Left ventricle myocardium inferior (tissue), 1 donor: Measurements from ENCODE around the gene ARF1. TPM values are rescaled to one million over a fixed set of nuclear protein-coding genes. Genes with fewer than 3 reads are reported as not detected.

Source experiments
- DNase-seq: peaks from one replicate; pipeline ENCODE4 v3.0.0-alpha.2; 2020
- H3K27ac ChIP-seq: fragments of 200-600 bp; replicated peaks from 2 replicates; pipeline ENCODE4 v1.8.0; 2021
- H3K27me3 ChIP-seq: fragments of 200-600 bp; 2 replicates; pipeline ENCODE4 v1.8.0; 2021; ENCODE audit warnings: low read depth
- H3K36me3 ChIP-seq: fragments of 200-600 bp; 2 replicates; pipeline ENCODE4 v1.8.0; 2021
- H3K4me1 ChIP-seq: fragments of 200-600 bp; 2 replicates; pipeline ENCODE4 v1.8.0; 2021
- H3K4me3 ChIP-seq: fragments of 200-600 bp; 2 replicates; pipeline ENCODE4 v1.8.0; 2021; ENCODE audit warnings: mild to moderate bottlenecking, moderate library complexity
- H3K9me3 ChIP-seq: fragments of 200-600 bp; replicated peaks from 2 replicates; pipeline ENCODE4 v1.8.0; 2021
- CTCF ChIP-seq: fragments of 200-600 bp; IDR thresholded peaks from 2 replicates; pipeline ENCODE4 v1.8.0; 2021; ENCODE audit warnings: antibody characterized with exemption, mild to moderate bottlenecking, borderline replicate concordance
- intact Hi-C: fragments of 100-400 bp; cut with micrococcal nuclease; formaldehyde crosslinking; loops from one replicate; pipeline ENCODE4 v1.11.0; 2022
- total RNA-seq: library from RNA; stranded (reverse); fragmentation: NEBNext Ultra II Directional; extraction: Animal tissue kit (Norgen Biotek cat#: 25700); gene quantifications from one replicate; pipeline ENCODE4 v1.2.1, GENCODE V29; 2021
- donor health status: DM: no; HTN: yes; CAD: no; lungs with severe emphysema.

ARF1 gene
- total RNA-seq, 1 donor from 2014 or later: 294 TPM

DNA sequence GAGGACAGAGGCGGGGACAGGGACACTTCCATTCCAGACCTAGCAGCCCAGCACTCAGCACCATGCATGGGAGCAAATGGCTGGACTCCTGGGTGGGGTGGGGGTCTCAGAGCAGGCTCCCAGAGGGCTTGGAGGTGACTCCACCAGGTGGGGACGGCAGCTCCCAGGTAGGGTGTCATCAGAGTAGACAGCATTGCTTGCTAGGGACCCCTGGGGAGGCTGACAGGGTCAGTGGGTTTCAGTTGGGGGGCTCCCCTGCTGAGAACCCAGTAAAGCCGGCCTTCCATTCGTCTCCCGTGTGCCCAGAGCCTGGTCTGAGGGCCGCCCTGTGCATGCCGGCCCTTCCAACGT lies 62.5 kb downstream of the ARF1 start:
- no peak for DNase-seq
- H3K9me3 ChIP-seq: no peaks in the 10 kb centered on the region
- intact Hi-C loops: no loop called here
- peaks cover 90% of the 10 kb centered on the region for H3K4me1 ChIP-seq
- H3K4me3 ChIP-seq: no peak overlapping the region
- no peak for TF ChIP-seq CTCF
- no peaks in the 10 kb centered on the region for H3K27me3 ChIP-seq
- peaks cover 37% of the 10 kb centered on the region for H3K36me3 ChIP-seq
- H3K27ac ChIP-seq: no peak overlapping the region

GRCh38 chr1:228145463-228146416 lies 63.2 kb downstream of the ARF1 start:
- intact Hi-C loops: no loop called here
- Histone ChIP-seq H3K27ac (no peak overlapping the region), H3K9me3 (no peaks in the 10 kb centered on the region), H3K4me3 (no peak overlapping the region), H3K27me3 (no peaks in the 10 kb centered on the region), H3K36me3 (peaks cover 37% of the 10 kb centered on the region), H3K4me1 (peaks cover 92% of the 10 kb centered on the region)
- TF ChIP-seq CTCF: no peak
- no peak for DNase-seq

- H3K4me1 ChIP-seq: peaks cover 92% of the 10 kb centered on the region
- H3K36me3 ChIP-seq: peaks cover 37% of the 10 kb centered on the region
- TF ChIP-seq CTCF: no peak
- no peak overlapping the region for H3K27ac ChIP-seq
- no peak for DNase-seq
- intact Hi-C loops: no loop called here
- no peaks in the 10 kb centered on the region for H3K27me3 ChIP-seq
- no peak overlapping the region for H3K4me3 ChIP-seq
- H3K9me3 ChIP-seq: no peaks in the 10 kb centered on the region
These were observed 64.1 kb downstream of the ARF1 start for GRCh38 chr1:228146417-228147150.

DNA sequence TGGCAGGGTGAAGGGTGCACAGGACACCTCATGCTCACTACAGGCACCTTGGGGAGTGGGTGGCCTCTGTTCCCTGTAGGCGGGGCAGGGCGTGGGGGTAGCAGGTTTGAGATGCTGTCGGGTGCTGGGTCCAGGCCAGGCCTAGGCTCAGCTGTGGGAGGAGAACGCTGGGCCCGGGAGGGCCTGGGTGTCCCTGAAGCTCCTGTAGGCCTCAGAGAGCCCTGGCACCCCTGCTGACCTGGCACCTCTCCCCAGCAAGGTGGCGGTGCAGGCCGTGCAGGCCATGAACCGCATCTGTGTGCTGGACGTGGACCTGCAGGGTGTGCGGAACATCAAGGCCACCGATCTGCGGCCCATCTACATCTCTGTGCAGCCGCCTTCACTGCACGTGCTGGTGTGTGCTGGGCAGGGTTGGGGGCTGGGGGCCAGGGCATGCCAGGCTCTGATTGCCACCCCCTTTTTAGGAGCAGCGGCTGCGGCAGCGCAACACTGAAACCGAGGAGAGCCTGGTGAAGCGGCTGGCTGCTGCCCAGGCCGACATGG lies 64.7 kb downstream of the ARF1 start:
- Histone ChIP-seq H3K9me3 (no peaks in the 10 kb centered on the region), H3K4me1 (peaks cover 92% of the 10 kb centered on the region), H3K27ac (no peak overlapping the region), H3K4me3 (no peak overlapping the region), H3K36me3 (peaks cover 37% of the 10 kb centered on the region), H3K27me3 (no peaks in the 10 kb centered on the region)
- DNase-seq: no peak
- no peak for TF ChIP-seq CTCF
- intact Hi-C loops: no loop called here

DNA sequence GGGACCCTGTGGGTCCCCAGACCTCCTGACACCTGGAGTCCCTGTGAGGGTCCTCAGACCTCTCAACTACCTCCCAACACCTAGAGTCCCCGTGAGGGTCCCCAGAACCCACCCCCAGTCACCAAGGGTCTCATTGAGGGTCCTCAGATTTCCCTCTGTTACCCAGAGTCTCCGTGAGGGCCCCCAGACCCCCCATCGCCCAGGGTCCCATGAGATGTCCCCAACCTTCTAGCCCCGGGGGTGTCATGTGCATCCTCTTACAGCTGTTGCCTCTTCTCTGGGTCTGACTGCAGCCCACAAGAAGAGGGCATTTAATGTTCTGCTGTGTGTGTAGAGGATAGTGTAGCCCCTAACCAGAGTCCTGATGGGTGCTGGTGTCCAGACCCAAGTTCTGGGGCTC lies 65.3 kb downstream of the ARF1 start:
- H3K9me3 ChIP-seq: no peaks in the 10 kb centered on the region
- peak overlapping the region; percentile 90 for H3K27ac ChIP-seq
- no peak for DNase-seq
- H3K4me1 ChIP-seq: peaks cover 89% of the 10 kb centered on the region
- peaks cover 37% of the 10 kb centered on the region for H3K36me3 ChIP-seq
- H3K4me3 ChIP-seq: no peak overlapping the region
- no peak for TF ChIP-seq CTCF
- no peaks in the 10 kb centered on the region for H3K27me3 ChIP-seq
- intact Hi-C loops: no loop called here
